Right lobe of liver (tissue), 4 donors: ENCODE data around the gene UBE4A.

Experiments used
- CTCF ChIP-seq, 4 donors: fragments of 200-600 bp in 3 of 4; fragments of 450-650 bp in 1 of 4; IDR thresholded peaks; one replicate each; pipeline versions ENCODE4 v1.5.1 to v1.8.0; 2016 to 2022; ENCODE audit warnings: antibody characterized with exemption in 4 of 4, mild to moderate bottlenecking in 2 of 4
- POLR2A ChIP-seq: fragments of 450-650 bp; IDR thresholded peaks from one replicate; pipeline ENCODE4 v1.6.1; 2017; ENCODE audit warnings: antibody characterized with exemption, mild to moderate bottlenecking
- donor health status: DM: no; HTN: no; CAD: no.
- donor health status: DM: no; HTN: no; CAD: no.
- donor health status: DM: no; HTN: yes; CAD: no.

DNA sequence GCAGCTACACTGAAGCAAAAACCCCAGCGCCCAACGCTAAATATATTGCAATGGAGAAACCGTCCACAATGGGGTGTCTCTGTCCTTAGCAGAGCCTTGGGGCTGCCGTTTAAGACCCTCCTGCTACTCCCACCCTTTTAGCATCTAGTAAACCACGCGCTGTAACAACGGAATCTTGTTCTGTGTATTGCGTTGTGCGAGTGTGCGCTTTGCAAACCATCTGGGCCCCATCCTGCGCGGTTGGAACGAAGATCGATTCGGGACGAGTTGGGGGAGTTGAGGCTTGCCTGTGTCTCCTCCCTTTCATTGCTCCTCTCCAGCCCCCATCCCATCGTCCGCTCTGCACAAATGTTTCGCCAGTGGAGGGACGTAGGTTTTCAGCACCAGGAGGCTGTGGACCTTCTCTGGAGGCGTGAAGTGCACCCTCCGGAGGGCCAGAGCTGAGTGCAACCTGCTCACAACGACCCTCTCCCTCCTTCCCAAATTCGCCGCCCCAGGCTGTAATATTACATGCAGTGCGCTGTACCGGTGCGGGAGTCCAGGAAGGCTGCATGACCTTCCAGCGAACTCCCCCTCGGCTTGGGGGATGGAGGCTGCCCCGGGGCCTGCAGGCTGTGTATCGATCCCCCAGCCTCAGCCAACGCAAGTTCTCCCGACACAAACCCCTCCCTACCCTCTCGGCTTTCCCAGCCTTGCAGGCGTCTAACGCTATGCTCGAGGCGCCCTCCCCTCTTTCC is 75.3 kb downstream of the UBE4A start:
- TF ChIP-seq CTCF (IDR thresholded peaks at IDR 0.05) (no peak), POLR2A (no peak)
